ENCODE measurements around the gene INAFM2. TPM values are rescaled to one million over a fixed set of nuclear protein-coding genes. Genes with fewer than 3 reads are reported as not detected.

The INAFM2 gene
- total and polyA plus RNA-seq, 9 of the 15 experiments (the other 6 are each of a cell fraction or from before 2014, with no cell fraction given): 11.8 to 43.1 (median 27.2) TPM

DNA sequence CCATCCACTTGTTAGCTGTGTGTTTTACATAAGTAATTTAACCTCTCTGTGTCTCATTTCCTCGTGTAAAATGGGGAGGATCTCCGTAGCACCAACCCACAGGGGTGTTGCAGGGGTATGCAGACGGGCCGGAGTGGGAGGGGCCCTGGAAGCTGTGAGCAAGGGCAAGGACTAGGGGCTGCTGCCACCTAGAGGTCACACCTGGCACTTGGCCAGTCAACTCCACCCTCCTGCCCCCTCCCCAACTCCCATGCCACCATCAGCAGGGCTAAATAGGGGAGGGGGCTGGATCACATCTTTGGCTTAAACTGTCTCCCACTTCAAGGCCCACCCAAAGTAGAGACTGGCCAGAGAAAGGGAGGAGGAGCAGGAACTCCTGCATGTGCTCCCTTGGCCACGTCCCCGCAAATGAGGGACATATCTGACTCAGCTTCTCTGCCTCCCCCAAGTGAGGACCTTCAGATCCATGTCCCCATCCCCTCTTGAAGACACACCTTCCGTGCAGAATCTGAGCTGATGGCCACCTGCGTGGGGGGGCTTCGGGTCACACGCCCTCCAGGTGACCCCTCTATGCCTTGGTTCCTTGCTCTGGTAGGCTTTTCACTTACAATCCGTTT lies 14.7 kb downstream of the INAFM2 start (continued):
- no peak for TF ChIP-seq ZFP1 (CRISPR knock-in tag; IDR thresholded peaks at IDR 0.05)
- TF ChIP-seq, protein P1, sequence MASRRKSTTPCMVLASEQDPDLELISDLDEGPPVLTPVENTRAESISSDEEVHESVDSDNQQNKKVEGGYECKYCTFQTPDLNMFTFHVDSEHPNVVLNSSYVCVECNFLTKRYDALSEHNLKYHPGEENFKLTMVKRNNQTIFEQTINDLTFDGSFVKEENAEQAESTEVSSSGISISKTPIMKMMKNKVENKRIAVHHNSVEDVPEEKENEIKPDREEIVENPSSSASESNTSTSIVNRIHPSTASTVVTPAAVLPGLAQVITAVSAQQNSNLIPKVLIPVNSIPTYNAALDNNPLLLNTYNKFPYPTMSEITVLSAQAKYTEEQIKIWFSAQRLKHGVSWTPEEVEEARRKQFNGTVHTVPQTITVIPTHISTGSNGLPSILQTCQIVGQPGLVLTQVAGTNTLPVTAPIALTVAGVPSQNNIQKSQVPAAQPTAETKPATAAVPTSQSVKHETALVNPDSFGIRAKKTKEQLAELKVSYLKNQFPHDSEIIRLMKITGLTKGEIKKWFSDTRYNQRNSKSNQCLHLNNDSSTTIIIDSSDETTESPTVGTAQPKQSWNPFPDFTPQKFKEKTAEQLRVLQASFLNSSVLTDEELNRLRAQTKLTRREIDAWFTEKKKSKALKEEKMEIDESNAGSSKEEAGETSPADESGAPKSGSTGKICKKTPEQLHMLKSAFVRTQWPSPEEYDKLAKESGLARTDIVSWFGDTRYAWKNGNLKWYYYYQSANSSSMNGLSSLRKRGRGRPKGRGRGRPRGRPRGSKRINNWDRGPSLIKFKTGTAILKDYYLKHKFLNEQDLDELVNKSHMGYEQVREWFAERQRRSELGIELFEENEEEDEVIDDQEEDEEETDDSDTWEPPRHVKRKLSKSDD (conservative IDR thresholded peaks at IDR 0.05; ENCODE audit: low read length): no peak
- no peak for TF ChIP-seq ZNF561 (CRISPR knock-in tag; conservative IDR thresholded peaks at IDR 0.05)
- TF ChIP-seq ZNF146 (CRISPR knock-in tag; IDR thresholded peaks at IDR 0.05; ENCODE audit: unreplicated experiment): no peak
- no peak for TF ChIP-seq LEF1 (IDR thresholded peaks at IDR 0.05)
- peak; percentile 78; the same call in 1 of the 2 replicates for TF ChIP-seq ZBTB7A (IDR thresholded peaks at IDR 0.05; ENCODE audit: borderline replicate concordance, control insufficient read depth, low read depth, low read length)
- no peak for TF ChIP-seq HNRNPLL (IDR thresholded peaks at IDR 0.05; ENCODE audit: low read depth, low read length, poor library complexity, severe bottlenecking)
- TF ChIP-seq CTBP1 (IDR thresholded peaks at IDR 0.05; ENCODE audit: borderline replicate concordance): peak; percentile 53
- TF ChIP-seq, protein P2, sequence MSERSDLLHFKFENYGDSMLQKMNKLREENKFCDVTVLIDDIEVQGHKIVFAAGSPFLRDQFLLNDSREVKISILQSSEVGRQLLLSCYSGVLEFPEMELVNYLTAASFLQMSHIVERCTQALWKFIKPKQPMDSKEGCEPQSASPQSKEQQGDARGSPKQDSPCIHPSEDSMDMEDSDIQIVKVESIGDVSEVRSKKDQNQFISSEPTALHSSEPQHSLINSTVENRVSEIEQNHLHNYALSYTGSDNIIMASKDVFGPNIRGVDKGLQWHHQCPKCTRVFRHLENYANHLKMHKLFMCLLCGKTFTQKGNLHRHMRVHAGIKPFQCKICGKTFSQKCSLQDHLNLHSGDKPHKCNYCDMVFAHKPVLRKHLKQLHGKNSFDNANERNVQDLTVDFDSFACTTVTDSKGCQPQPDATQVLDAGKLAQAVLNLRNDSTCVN (CRISPR knock-in tag; IDR thresholded peaks at IDR 0.05): no peak
- TF ChIP-seq, protein P3, sequence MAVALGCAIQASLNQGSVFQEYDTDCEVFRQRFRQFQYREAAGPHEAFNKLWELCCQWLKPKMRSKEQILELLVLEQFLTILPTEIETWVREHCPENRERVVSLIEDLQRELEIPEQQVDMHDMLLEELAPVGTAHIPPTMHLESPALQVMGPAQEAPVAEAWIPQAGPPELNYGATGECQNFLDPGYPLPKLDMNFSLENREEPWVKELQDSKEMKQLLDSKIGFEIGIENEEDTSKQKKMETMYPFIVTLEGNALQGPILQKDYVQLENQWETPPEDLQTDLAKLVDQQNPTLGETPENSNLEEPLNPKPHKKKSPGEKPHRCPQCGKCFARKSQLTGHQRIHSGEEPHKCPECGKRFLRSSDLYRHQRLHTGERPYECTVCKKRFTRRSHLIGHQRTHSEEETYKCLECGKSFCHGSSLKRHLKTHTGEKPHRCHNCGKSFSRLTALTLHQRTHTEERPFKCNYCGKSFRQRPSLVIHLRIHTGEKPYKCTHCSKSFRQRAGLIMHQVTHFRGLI (CRISPR knock-in tag; IDR thresholded peaks at IDR 0.05): no peak
- TF ChIP-seq GTF2A2 (tag; IDR thresholded peaks at IDR 0.05): no peak
- no peak for TF ChIP-seq ZNF696 (CRISPR knock-in tag; conservative IDR thresholded peaks at IDR 0.05)
- TF ChIP-seq, protein P4, sequence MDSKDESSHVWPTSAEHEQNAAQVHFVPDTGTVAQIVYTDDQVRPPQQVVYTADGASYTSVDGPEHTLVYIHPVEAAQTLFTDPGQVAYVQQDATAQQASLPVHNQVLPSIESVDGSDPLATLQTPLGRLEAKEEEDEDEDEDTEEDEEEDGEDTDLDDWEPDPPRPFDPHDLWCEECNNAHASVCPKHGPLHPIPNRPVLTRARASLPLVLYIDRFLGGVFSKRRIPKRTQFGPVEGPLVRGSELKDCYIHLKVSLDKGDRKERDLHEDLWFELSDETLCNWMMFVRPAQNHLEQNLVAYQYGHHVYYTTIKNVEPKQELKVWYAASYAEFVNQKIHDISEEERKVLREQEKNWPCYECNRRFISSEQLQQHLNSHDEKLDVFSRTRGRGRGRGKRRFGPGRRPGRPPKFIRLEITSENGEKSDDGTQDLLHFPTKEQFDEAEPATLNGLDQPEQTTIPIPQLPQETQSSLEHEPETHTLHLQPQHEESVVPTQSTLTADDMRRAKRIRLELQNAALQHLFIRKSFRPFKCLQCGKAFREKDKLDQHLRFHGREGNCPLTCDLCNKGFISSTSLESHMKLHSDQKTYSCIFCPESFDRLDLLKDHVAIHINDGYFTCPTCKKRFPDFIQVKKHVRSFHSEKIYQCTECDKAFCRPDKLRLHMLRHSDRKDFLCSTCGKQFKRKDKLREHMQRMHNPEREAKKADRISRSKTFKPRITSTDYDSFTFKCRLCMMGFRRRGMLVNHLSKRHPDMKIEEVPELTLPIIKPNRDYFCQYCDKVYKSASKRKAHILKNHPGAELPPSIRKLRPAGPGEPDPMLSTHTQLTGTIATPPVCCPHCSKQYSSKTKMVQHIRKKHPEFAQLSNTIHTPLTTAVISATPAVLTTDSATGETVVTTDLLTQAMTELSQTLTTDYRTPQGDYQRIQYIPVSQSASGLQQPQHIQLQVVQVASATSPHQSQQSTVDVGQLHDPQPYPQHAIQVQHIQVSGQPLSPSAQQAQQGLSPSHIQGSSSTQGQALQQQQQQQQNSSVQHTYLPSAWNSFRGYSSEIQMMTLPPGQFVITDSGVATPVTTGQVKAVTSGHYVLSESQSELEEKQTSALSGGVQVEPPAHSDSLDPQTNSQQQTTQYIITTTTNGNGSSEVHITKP (IDR thresholded peaks at IDR 0.05; ENCODE audit: partially characterized antibody): no peak
- TF ChIP-seq LARP7 (IDR thresholded peaks at IDR 0.05): no peak
- no peak for TF ChIP-seq RBM25 (IDR thresholded peaks at IDR 0.05; ENCODE audit: low read depth, low read length, severe bottlenecking)
- TF ChIP-seq CXXC5 (CRISPR knock-in tag; IDR thresholded peaks at IDR 0.05): 0 out of 2 replicates have a peak, but pooled peaks have one; percentile 13
- TF ChIP-seq HMG20A (CRISPR knock-in tag; conservative IDR thresholded peaks at IDR 0.05): no peak
- peak; percentile 34 for TF ChIP-seq ZFP36 (IDR thresholded peaks at IDR 0.05; ENCODE audit: low read depth, low read length, partially characterized antibody)
- no peak for TF ChIP-seq RFX1 (IDR thresholded peaks at IDR 0.05)
- TF ChIP-seq KDM2B (CRISPR knock-in tag; IDR thresholded peaks at IDR 0.05): no peak
- TF ChIP-seq SUPT5H (IDR thresholded peaks at IDR 0.05): no peak

All from K562 (cell line).